ENCODE measurements around the gene ALDH1A1.

The ALDH1A1 gene

GRCh38 chr9:72894342-72894741 lies 58.5 kb downstream of the ALDH1A1 start:
- TF ChIP-seq GATA2 (IDR thresholded peaks at IDR 0.05; ENCODE audit: low read depth, low read length) (no peak), GATA3 (IDR thresholded peaks at IDR 0.05; ENCODE audit: low read depth, low read length) (no peak)

- TF ChIP-seq GATA3 (IDR thresholded peaks at IDR 0.05; ENCODE audit: low read depth, low read length) (no peak), GATA2 (IDR thresholded peaks at IDR 0.05; ENCODE audit: low read depth, low read length) (no peak)
Observed at GRCh38 chr9:72893437-72893836, 59.4 kb downstream of the ALDH1A1 start.

- no peak for TF ChIP-seq GATA2 (IDR thresholded peaks at IDR 0.05; ENCODE audit: low read depth, low read length)
- no peak for TF ChIP-seq GATA3 (IDR thresholded peaks at IDR 0.05; ENCODE audit: low read depth, low read length)
Observed at GRCh38 chr9:72891043-72891442, 61.8 kb downstream of the ALDH1A1 start.

GRCh38 chr9:72888943-72889342 lies 63.9 kb downstream of the ALDH1A1 start:
- no peak for TF ChIP-seq GATA3 (IDR thresholded peaks at IDR 0.05; ENCODE audit: low read depth, low read length)
- TF ChIP-seq GATA2 (IDR thresholded peaks at IDR 0.05; ENCODE audit: low read depth, low read length): no peak

GRCh38 chr9:72888067-72888466 lies 64.8 kb downstream of the ALDH1A1 start:
- TF ChIP-seq GATA2 (IDR thresholded peaks at IDR 0.05; ENCODE audit: low read depth, low read length) (no peak), GATA3 (IDR thresholded peaks at IDR 0.05; ENCODE audit: low read depth, low read length) (no peak)

- TF ChIP-seq GATA2 (IDR thresholded peaks at IDR 0.05; ENCODE audit: low read depth, low read length): no peak
- no peak for TF ChIP-seq GATA3 (IDR thresholded peaks at IDR 0.05; ENCODE audit: low read depth, low read length)
Observed at GRCh38 chr9:72886386-72886785, 66.5 kb downstream of the ALDH1A1 start.

- TF ChIP-seq GATA3 (IDR thresholded peaks at IDR 0.05; ENCODE audit: low read depth, low read length): no peak
- TF ChIP-seq GATA2 (IDR thresholded peaks at IDR 0.05; ENCODE audit: low read depth, low read length): no peak
Observed at GRCh38 chr9:72884508-72884907, 68.3 kb downstream of the ALDH1A1 start.

GRCh38 chr9:72883875-72884274 lies 69.0 kb downstream of the ALDH1A1 start:
- no peak for TF ChIP-seq GATA2 (IDR thresholded peaks at IDR 0.05; ENCODE audit: low read depth, low read length)
- TF ChIP-seq GATA3 (IDR thresholded peaks at IDR 0.05; ENCODE audit: low read depth, low read length): no peak

- TF ChIP-seq GATA2 (IDR thresholded peaks at IDR 0.05; ENCODE audit: low read depth, low read length) (no peak), GATA3 (IDR thresholded peaks at IDR 0.05; ENCODE audit: low read depth, low read length) (no peak)
Observed at GRCh38 chr9:72882117-72882775, 70.6 kb downstream of the ALDH1A1 start.

- TF ChIP-seq GATA2 (IDR thresholded peaks at IDR 0.05; ENCODE audit: low read depth, low read length) (no peak), GATA3 (IDR thresholded peaks at IDR 0.05; ENCODE audit: low read depth, low read length) (no peak)
Observed at GRCh38 chr9:72880821-72881220, 72.0 kb downstream of the ALDH1A1 start.

- TF ChIP-seq GATA2 (IDR thresholded peaks at IDR 0.05; ENCODE audit: low read depth, low read length) (no peak), GATA3 (IDR thresholded peaks at IDR 0.05; ENCODE audit: low read depth, low read length) (no peak)
Observed at GRCh38 chr9:72875221-72875620, 77.6 kb downstream of the ALDH1A1 start.

- TF ChIP-seq GATA3 (IDR thresholded peaks at IDR 0.05; ENCODE audit: low read depth, low read length) (no peak), GATA2 (IDR thresholded peaks at IDR 0.05; ENCODE audit: low read depth, low read length) (no peak)
Observed at GRCh38 chr9:72874344-72874743, 78.5 kb downstream of the ALDH1A1 start.

- no peak for TF ChIP-seq GATA3 (IDR thresholded peaks at IDR 0.05; ENCODE audit: low read depth, low read length)
- TF ChIP-seq GATA2 (IDR thresholded peaks at IDR 0.05; ENCODE audit: low read depth, low read length): no peak
Observed at GRCh38 chr9:72873456-72873855, 79.4 kb downstream of the ALDH1A1 start.

GRCh38 chr9:72872718-72873117 lies 80.1 kb downstream of the ALDH1A1 start:
- TF ChIP-seq GATA2 (IDR thresholded peaks at IDR 0.05; ENCODE audit: low read depth, low read length) (no peak), GATA3 (IDR thresholded peaks at IDR 0.05; ENCODE audit: low read depth, low read length) (no peak)

GRCh38 chr9:72871685-72872084 lies 81.2 kb downstream of the ALDH1A1 start:
- TF ChIP-seq GATA3 (IDR thresholded peaks at IDR 0.05; ENCODE audit: low read depth, low read length): no peak
- no peak for TF ChIP-seq GATA2 (IDR thresholded peaks at IDR 0.05; ENCODE audit: low read depth, low read length)

GRCh38 chr9:72864327-72864726 lies 88.5 kb downstream of the ALDH1A1 start:
- TF ChIP-seq GATA3 (IDR thresholded peaks at IDR 0.05; ENCODE audit: low read depth, low read length) (no peak), GATA2 (IDR thresholded peaks at IDR 0.05; ENCODE audit: low read depth, low read length) (no peak)

Data from SH-SY5Y (cell line).